DOHH2 (cell line): ENCODE measurements around the gene SLC25A5.

Experiments
- CTCF ChIP-seq: fragments of 200-600 bp; sonication (generic); IDR thresholded peaks from one replicate; pipeline ENCODE4 v1.5.1; 2014; ENCODE audit warnings: antibody characterized with exemption, mild to moderate bottlenecking, low read depth, low read length; ENCODE audit not compliant: poor library complexity, severe bottlenecking
- EZH2phosphoT487 ChIP-seq: fragments of 200-600 bp; sonication (generic); IDR thresholded peaks from 2 replicates; pipeline ENCODE4 v1.6.1; 2017; ENCODE audit warnings: borderline replicate concordance, mild to moderate bottlenecking, antibody characterized with exemption, low read length, moderate library complexity, mixed read lengths

DNA sequence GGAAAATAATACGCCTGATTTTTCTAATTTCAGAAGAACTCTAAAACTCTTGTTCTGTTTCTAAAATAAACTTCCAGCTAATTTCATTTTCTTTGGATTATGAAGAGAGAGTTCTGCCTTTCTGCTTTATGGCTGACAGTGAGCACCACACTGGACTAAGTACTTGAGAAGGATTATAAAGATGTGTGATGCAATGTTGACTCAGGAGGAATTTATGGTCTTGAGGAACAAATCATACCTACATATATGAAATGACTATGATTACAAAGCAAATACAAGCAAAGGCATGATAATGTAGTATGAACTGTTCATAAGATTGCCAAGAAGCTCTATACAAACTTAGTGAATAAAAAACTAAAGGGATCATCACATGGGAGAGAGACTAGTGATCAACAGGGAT is 13.0 kb upstream of the SLC25A5 start:
- TF ChIP-seq CTCF (no peak), EZH2phosphoT487 (no peak)
